GM19035 (cell line): ENCODE data around the gene CELF2.
A peak's percentile ranks its signal among the peaks of the same experiment; 100 is the strongest.

Experiments used
- ATAC-seq: cut with Tn5 transposase; IDR thresholded peaks from one replicate; pipeline ENCODE4 v1.9.1; 2021; ENCODE audit not compliant: unreplicated experiment

The CELF2 gene

DNA sequence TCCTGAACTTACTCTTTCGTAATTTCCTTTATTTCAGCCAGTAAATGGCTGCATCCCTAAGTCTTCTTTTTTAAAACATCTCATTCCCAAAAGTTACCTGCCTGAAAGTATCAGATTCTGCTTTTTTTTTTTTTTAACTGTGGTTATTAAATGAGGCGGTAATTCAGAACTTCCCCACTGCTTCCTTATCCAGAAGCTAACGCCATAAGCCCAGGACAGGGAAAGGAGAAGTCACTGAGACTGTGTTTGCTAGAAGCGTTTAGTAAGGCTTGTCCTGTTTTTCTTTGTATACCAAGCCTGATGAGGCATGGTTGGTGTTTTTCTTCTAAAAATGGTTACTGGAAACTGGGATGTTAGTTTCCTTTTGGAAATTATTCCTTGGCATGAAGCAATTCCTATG is 197.8 kb downstream of the CELF2 start:
- no peak for ATAC-seq

DNA sequence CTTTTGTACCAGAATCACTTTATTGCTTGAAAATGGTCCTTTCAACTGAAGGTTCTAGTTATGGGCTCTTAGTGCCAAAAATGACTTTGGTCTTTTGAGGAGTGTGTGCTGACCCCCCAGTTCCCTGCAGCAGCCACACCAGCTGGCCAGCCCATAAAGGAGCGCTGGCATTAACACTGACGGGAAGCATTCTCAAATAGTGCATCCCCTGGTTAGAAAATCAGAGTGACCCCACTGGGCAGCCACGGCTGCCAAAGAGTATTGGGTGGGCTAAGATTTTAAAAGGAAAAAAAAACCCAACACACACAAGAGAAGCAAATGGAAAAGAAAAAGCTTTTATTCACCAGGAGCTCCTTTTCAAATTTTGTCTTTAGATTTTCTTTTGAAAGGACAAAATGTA is 199.8 kb downstream of the CELF2 start:
- ATAC-seq, result no peak

DNA sequence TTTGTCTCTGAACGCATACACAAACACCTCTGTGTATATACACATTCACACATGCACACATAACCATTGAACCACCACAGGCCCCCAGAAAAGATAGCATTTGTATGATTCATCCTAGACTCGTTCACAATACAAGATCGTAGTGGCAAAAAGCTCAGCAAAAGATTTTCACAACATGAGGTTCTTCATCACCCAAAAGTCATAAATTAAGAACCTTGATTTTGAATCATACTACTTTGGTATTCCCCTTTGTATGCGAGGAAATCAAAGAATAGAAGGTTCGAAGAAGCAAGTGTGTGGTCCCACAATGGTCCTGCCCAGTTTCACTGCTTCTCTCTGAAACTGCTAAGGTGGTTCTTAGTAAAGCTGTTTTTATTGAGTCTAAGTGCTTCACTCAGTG is 200.7 kb downstream of the CELF2 start:
- no peak for ATAC-seq

DNA sequence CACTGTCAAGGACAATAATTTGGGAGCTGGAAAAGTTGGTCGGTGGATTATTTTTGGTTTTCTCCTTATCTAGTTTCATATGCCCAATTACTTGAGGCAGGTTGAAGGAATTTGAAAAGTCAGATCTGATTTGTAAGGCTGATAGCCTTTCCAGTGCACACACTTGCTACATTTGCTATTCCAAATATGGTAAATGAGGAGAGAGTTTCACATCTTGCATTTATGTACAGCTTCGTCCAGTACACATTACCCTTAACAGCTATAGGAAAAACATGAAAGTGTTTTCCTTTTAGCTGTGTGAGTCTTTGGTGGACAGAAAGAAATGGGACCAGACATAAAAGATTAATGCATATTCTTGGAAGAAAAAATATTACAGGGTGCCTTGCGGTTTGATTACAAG is 201.8 kb downstream of the CELF2 start:
- no peak for ATAC-seq

DNA sequence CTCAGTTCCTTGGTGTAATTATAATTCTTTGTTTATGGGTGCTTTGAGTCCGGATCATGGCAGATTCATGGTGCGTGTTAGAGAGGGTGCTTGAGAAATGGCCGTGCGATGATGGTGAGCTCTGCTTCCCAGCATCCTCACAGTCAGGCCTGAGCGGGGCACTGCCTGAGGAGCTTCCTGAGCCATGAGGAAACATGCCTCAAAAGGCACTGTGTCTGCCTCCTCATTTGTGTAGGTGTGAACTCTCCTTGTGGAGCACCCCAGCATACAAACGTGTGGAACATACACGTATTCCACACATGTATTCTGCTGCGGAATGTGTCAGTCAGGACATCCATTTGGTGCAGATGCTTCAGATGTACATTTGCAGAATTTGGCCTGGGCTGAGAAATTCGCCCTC is 205.4 kb downstream of the CELF2 start:
- no peak for ATAC-seq

DNA sequence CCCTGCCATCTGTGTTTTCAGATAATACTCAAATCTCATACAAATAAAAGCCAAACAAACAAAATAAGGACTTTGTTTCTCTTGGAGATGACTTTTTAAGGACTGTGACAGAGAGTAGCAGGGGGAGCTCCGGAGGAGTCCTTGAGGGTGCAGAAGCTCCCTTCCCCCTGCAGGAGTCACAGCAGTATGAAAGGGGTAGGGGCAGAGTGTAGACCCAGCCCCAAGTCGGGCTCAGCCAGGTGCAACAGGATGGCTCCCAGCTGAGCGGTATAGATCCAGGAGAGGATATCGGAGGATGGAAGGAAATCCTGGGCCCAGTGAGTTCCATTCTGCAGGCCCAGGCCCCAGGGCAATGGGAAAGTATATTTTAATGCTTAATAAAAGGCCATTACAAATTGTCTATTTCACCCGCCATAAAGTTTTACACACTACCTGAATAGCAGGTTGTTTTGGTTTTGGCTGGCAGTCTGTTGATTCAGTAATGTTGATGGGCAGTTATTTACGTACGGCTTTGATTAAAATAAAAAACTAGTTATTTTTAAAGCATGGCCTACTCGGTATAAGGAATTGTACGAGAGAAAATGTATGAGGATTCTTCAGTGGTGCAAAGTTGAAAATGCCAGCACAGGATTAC is 206.0 kb downstream of the CELF2 start:
- no peak for ATAC-seq

DNA sequence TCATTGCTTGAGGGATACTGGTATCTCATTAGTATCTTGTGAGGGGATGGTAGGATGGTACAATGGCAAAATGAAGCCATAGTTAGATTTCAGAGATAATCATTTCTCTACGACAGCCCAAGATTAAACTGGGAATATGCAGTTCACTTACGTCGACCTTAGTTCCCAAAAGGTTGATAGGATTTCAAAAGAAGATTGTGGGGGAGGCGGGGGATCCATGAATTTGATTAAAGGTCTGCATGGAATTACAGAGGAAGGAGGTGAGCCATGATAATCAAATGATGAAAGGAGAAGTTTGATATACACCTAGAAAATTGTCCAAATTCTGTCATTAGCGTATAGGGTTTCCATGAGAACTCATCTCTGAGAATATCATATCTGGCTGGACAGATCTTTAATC is 206.6 kb downstream of the CELF2 start:
- no peak for ATAC-seq

DNA sequence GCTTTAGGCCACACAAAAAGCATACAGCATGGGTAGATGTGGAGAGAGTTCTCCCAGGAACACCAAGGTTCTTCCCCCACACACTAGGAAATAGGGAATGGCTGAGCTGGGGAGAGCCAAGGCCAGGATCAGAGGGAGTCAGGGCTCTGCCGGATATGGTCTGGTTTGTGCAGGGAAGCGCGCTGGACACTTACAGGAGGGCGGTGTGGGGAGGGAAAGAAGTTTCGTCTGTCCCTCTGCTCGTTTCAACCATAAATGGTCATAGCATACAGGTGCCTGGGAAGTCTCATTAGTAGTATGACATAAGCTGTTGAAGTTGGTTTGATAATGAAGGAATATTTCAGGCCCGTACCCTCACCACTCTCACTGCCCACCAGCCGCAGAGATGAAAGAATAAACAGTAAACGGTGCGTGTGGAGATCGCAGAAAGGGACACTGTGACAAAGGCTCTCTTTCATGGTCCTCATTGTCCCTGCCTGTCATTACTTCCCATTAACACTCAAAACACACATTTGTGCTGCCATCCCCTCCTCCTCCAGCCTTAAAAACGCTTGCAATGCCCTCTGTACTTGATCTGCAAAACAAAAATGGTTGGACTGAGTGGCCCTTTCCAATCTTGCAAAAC is 207.2 kb downstream of the CELF2 start:
- ATAC-seq, result no peak

DNA sequence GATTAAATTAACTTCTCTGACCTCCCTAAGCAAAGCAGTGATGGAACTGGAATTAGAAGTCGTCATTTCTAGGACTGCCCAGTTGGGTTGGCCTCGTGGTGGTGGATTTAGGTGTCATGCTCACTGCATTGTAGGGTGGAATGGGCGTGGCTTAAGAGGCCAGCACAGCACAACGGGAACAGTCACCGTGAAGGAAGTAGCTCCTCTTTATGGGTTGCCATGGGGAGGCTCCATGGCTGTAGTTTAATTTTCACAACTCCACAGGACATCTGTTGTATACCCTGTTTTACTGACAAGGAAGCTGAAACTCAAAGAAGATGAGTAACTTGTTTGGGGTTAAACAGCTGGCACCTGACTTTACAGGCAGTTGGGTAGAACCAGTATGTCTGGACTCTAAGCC is 208.3 kb downstream of the CELF2 start:
- peak; percentile 47 for ATAC-seq

DNA sequence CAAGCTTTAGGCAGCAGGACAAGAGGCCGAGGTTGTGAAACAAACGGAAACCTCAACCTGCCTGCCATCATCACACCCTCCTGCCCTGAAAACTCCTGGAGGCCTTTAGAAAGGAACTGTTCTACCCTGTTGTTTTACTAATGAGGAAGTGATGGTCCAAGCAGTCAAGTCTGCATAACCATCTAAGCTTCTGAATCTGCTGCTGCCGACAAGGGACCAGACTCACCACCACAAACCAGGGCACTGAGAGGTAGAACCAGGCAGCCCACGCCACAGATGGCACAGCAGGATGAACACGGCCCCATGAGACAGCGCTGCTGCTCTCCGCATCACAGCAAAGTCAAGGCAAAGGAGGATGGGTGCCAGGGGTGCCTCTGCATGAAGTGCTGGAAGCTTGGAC is 209.4 kb downstream of the CELF2 start:
- ATAC-seq, result peak; percentile 39

DNA sequence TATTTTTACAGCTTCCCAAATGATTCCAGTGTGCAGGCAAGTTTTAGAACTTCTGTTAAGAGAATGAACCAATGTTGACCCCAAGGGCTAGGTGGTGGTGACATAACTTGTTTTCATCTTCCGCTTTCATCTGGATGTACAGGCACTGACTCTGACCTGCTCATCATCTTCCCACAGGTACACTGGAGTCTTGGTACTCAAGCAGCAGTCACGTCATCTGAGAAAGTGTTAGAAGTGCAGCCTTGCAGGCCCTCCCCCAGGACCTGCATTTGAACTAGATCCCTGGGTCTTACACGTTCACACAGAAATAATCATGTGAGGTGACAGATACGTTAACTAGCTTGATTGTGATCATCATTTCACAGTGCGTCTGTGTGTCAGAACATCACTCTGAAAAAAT is 212.2 kb downstream of the CELF2 start:
- no peak for ATAC-seq

DNA sequence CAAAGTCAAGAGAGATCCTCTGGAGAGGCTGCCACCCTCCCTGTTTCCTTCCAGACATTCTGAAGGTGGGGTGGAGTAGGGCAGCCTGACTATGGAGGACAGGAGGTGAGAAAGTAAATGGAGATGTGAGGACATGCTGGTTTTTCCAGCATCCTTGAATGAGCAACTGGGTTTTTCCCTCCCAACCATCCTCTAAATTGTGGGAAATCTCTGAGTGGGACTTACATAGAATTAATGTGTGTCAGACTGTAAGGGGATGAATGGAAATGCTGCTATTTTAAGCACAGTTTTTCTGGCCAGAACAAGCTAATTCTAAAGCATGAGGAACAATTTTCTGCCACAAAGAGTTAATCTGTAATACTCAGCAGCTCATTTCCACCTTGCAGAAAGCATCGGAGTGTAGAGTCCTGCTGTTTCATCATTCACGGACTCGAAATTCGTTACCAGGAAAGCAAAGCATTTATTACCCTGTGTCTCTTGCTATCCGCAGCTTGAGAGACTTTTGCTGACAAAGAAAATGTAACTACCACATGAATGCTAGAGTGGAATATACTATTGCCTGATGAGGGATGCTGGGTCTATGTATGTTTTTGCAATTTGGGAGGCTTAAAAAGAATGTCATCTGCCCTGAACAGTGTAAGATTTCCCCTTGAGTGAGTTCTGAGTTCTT is 213.0 kb downstream of the CELF2 start:
- no peak for ATAC-seq

DNA sequence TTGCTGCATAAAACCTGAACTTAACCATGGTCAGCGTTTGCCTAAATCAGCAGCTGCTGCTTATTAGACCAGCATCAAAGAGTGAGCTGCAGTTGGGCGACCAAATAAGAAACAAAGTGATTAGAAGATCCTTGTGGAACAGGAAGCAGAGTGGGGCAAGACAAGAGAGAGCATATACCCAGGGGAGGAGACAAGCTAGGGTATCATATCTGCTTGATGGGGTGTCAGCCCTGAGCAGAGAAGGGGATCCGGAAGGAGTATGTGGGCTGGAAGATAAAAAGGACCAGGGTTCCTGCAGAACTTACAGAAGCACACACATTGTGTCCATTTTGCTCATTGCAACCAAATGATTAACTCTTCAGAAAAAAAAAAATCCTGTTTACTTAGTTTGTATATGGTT is 213.6 kb downstream of the CELF2 start:
- ATAC-seq, result no peak

DNA sequence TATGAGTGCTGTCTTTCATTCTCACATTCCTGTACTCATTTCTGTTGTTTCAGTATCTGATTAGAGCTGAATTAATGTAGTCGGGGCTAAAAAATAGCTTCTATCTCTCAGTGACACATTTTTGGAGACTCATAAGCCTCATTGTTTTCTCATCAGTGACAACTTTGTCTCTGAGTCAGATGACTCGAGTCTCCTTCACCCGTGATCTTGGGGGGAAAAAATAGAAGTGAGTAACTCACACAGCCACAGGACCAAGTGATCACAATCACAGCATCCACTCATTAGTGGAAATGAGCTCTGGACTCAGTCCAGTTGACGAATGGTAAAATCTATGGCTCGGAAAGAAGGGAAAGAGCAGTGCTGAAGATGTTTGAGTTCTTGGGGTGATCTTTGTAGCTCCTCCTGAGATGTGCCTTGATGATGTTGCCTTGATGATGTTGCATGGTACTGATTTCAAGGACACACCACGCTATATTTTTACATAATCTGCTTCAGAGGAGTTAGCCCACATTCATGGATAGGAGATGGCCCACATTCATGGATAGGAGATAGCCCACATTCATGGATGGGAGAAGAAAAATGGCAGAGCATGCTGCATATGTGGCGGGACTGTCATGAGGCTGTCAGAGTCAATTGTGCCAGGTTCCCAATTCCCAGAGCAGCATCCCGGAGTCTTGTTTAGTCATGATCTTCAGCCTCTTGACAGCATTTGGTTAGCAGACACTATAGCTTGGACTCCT is 214.7 kb downstream of the CELF2 start:
- no peak for ATAC-seq

DNA sequence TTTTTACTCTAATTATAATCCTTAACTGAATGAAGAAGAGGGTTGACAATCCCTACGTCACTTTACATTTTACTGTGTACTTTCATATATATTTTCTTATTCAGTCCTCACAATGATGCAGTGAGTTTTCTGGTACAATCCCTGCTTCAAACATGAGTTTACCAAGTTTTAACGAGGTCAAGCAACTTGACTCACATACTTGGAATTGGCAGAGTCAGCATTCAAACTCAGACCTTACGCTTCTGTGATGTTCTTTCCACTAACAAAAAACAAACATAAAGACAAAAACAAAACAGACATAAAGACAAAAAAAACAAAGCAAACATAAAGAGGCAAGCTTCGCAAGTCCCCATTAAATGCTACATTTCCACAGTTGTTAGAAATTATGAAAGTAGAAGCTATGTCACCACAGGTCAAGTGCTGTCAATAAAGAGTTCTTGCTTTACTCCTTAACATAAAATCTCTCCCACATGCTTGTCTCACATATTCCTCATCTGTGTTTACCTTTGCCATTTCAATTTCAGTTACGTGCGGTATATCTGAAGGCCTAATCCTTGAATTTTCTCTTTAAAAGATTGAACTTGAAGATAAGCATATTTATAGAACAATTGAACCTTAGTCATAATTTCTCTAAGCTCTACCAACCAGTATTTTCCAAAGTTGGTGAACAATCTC is 217.3 kb downstream of the CELF2 start:
- ATAC-seq, result no peak

DNA sequence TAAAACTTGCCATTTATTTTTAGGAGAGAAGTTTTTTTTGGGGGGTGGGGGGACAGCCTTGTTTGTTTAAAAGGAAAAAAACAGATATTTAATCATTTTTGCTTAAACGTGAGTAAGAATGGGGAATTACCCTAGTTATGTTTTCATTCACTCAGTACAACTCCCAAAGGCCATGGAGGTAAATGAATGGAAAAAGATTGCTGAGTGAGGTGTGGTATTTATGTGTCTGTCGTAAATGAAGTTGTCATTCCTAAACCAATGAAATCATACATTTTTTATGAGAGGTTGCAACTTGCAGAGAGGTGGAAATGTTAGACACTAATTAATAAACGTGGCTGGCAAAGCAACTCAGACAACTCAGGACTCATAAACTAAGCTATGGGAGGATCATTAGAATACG is 218.1 kb downstream of the CELF2 start:
- peak; percentile 36 for ATAC-seq

DNA sequence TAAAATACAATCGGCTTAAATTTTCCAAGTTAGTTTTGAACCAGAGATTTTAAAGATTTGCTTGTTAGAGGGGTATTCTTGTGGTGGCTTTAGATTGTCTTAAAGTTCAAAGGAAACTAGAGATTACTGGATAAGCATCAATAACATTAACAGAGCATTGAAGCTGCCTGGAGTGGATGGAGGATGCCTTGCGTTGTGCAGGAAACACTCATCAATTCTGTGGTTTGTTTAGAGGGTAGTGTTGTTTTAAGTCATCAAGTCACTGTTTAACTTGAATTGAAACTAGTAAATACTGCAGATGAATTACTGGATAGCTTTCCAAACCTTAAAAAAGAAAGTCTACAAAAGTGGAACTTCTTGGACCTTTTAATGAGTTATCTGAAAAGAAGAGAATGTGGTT is 218.6 kb downstream of the CELF2 start:
- peak; percentile 65 for ATAC-seq

DNA sequence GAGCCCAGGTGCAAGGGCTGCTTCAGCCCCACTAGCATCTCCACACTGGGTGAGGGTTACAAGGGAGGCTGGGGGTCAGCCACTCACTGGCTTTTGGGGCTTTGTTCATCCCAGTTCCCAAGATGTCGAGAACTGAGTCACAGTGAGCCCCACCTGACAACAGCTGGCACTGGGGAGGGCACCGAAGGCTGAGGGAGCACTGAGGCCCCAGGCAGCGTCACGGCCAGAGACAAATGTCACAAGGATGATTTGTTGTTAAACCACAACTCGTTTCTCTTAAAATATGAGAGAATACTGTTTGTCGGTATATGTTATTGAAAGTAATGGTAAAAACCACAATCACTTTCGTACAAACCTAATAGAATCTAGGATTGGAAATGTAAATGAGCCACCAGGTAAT is 219.9 kb downstream of the CELF2 start:
- ATAC-seq, result peak; percentile 25

DNA sequence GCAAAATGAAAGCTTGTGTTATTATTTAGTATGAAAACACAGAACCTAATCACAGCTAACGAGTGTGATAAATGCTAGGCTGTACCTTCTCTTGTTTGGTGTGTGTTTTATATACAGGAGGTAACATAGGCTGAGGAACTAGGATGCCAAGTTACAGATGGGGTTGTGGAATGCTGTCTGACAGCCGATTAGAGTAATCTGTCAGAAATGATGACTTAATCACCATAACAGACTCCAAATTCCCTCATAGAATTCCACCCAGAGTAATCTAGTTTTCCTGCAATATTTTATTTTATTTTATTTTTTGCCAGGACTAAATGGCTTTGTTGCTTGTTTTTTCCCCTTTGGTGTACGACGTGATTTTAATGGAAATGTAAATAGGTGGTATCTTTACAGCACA is 221.2 kb downstream of the CELF2 start:
- ATAC-seq, result no peak

DNA sequence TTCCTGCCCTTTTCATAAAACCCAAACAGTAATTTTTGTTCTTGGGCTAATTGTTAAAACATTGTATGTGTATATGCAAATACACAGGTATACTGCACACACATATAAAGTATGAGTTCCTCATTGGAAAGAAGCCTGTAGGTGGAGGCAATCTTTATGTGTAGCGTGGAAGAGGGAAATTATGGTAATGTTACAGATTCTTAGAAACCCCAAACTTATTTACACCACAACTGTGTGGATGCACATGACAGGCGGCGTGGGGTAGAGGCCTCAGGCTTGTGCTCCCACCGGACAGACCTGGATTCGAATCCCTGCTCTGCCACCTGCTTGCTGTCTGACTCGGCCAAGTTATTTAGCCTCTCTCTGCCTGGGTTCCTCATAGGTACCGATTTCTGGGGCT is 223.0 kb downstream of the CELF2 start:
- no peak for ATAC-seq
